ENCODE measurements around the gene STOML1. TPM values are rescaled to one million over a fixed set of nuclear protein-coding genes. Genes with fewer than 3 reads are reported as not detected.

Gene STOML1
- 14.1 TPM for total RNA-seq

- H3K4me3 ChIP-seq (ENCODE audit: low read length in 3 of 3): peak within 1 kb of the TSS; percentile 71 to 86 (median 80)
- H3K27ac ChIP-seq (ENCODE audit: low read depth, low read length): peak within 1 kb of the TSS; percentile 90
- H3K9ac ChIP-seq (ENCODE audit: low read depth in 1 of 3, low read length in 3 of 3): peak within 1 kb of the TSS; percentile 83 to 89 (median 85)
- peaks cover 0 to 2% (median 0%) of the 10 kb centered on the region in 3 donors for H3K9me3 ChIP-seq (ENCODE audit: control insufficient read depth in 3 of 3, low read length in 3 of 3)
- H3K36me3 ChIP-seq (ENCODE audit: control insufficient read depth in 3 of 3, insufficient read depth in 3 of 3, low read length in 3 of 3): peaks cover 9 to 15% (median 12%) of the 10 kb centered on the region in 3 donors
- H3K27me3 ChIP-seq (ENCODE audit: control insufficient read depth in 3 of 3, insufficient read depth in 3 of 3, low read length in 3 of 3): no peaks in the 10 kb centered on the region
- H3K4me1 ChIP-seq (ENCODE audit: control insufficient read depth in 3 of 3, insufficient read depth in 3 of 3, low read length in 3 of 3): peaks cover 56 to 81% (median 76%) of the 10 kb centered on the region in 3 donors
These were observed at the start of gene STOML1 for GRCh38 chr15:73991726-73992593. STOML1 (minus strand) TSS chr15:73992295; CDS start chr15:73992223, 72 bp downstream.

GRCh38 chr15:74041311-74041756, 49.2 kb upstream of the STOML1 start:
- Histone ChIP-seq H3K27me3 (ENCODE audit: control insufficient read depth in 3 of 3, insufficient read depth in 3 of 3, low read length in 3 of 3) (no peaks in the 10 kb centered on the region), H3K27ac (ENCODE audit: low read depth, low read length) (peak overlapping the region; percentile 80), H3K36me3 (ENCODE audit: control insufficient read depth in 3 of 3, insufficient read depth in 3 of 3, low read length in 3 of 3) (peaks cover 18 to 32% (median 20%) of the 10 kb centered on the region in 3 donors), H3K9me3 (ENCODE audit: control insufficient read depth in 3 of 3, low read length in 3 of 3) (no peaks in the 10 kb centered on the region), H3K4me3 (ENCODE audit: low read length in 3 of 3) (no peak overlapping the region), H3K4me1 (ENCODE audit: control insufficient read depth in 3 of 3, insufficient read depth in 3 of 3, low read length in 3 of 3) (peaks cover 35 to 53% (median 44%) of the 10 kb centered on the region in 3 donors), H3K9ac (ENCODE audit: low read depth in 1 of 3, low read length in 3 of 3) (peak overlapping the region in 2 of 3 donors; percentile 5 to 23)

GRCh38 chr15:74040109-74040850, 48.2 kb upstream of the STOML1 start:
- peaks cover 23 to 39% (median 28%) of the 10 kb centered on the region in 3 donors for H3K36me3 ChIP-seq (ENCODE audit: control insufficient read depth in 3 of 3, insufficient read depth in 3 of 3, low read length in 3 of 3)
- no peaks in the 10 kb centered on the region for H3K27me3 ChIP-seq (ENCODE audit: control insufficient read depth in 3 of 3, insufficient read depth in 3 of 3, low read length in 3 of 3)
- no peak overlapping the region for H3K4me3 ChIP-seq (ENCODE audit: low read length in 3 of 3)
- peak overlapping the region in 1 of 3 donors; percentile 59 for H3K9ac ChIP-seq (ENCODE audit: low read depth in 1 of 3, low read length in 3 of 3)
- peaks cover 33 to 49% (median 44%) of the 10 kb centered on the region in 3 donors for H3K4me1 ChIP-seq (ENCODE audit: control insufficient read depth in 3 of 3, insufficient read depth in 3 of 3, low read length in 3 of 3)
- H3K27ac ChIP-seq (ENCODE audit: low read depth, low read length): peak overlapping the region; percentile 80
- H3K9me3 ChIP-seq (ENCODE audit: control insufficient read depth in 3 of 3, low read length in 3 of 3): no peaks in the 10 kb centered on the region

GRCh38 chr15:74039656-74040010, 47.5 kb upstream of the STOML1 start:
- no peak overlapping the region for H3K9ac ChIP-seq (ENCODE audit: low read depth in 1 of 3, low read length in 3 of 3)

GRCh38 chr15:74038707-74039655, 46.9 kb upstream of the STOML1 start:
- H3K4me3 ChIP-seq (ENCODE audit: low read length in 3 of 3): no peak overlapping the region
- H3K9ac ChIP-seq (ENCODE audit: low read depth in 1 of 3, low read length in 3 of 3): peak overlapping the region in 1 of 3 donors; percentile 4
- H3K27ac ChIP-seq (ENCODE audit: low read depth, low read length): peak overlapping the region; percentile 80
- H3K9me3 ChIP-seq (ENCODE audit: control insufficient read depth in 3 of 3, low read length in 3 of 3): no peaks in the 10 kb centered on the region
- peaks cover 25 to 40% (median 39%) of the 10 kb centered on the region in 3 donors for H3K4me1 ChIP-seq (ENCODE audit: control insufficient read depth in 3 of 3, insufficient read depth in 3 of 3, low read length in 3 of 3)
- H3K36me3 ChIP-seq (ENCODE audit: control insufficient read depth in 3 of 3, insufficient read depth in 3 of 3, low read length in 3 of 3): peaks cover 33 to 44% (median 35%) of the 10 kb centered on the region in 3 donors
- H3K27me3 ChIP-seq (ENCODE audit: control insufficient read depth in 3 of 3, insufficient read depth in 3 of 3, low read length in 3 of 3): no peaks in the 10 kb centered on the region

More at GRCh38 chr15:74039656-74040010, 47.5 kb upstream of the STOML1 start:
- Histone ChIP-seq H3K4me1 (ENCODE audit: control insufficient read depth in 3 of 3, insufficient read depth in 3 of 3, low read length in 3 of 3) (peaks cover 27 to 45% (median 44%) of the 10 kb centered on the region in 3 donors), H3K4me3 (ENCODE audit: low read length in 3 of 3) (no peak overlapping the region), H3K9me3 (ENCODE audit: control insufficient read depth in 3 of 3, low read length in 3 of 3) (no peaks in the 10 kb centered on the region), H3K36me3 (ENCODE audit: control insufficient read depth in 3 of 3, insufficient read depth in 3 of 3, low read length in 3 of 3) (peaks cover 29 to 43% (median 29%) of the 10 kb centered on the region in 3 donors), H3K27ac (ENCODE audit: low read depth, low read length) (peak overlapping the region; percentile 80), H3K27me3 (ENCODE audit: control insufficient read depth in 3 of 3, insufficient read depth in 3 of 3, low read length in 3 of 3) (no peaks in the 10 kb centered on the region)

- Histone ChIP-seq H3K9ac (ENCODE audit: low read depth in 1 of 3, low read length in 3 of 3) (no peak overlapping the region), H3K4me1 (ENCODE audit: control insufficient read depth in 3 of 3, insufficient read depth in 3 of 3, low read length in 3 of 3) (peaks cover 22 to 29% (median 25%) of the 10 kb centered on the region in 3 donors), H3K9me3 (ENCODE audit: control insufficient read depth in 3 of 3, low read length in 3 of 3) (no peaks in the 10 kb centered on the region), H3K27ac (ENCODE audit: low read depth, low read length) (no peak overlapping the region), H3K27me3 (ENCODE audit: control insufficient read depth in 3 of 3, insufficient read depth in 3 of 3, low read length in 3 of 3) (no peaks in the 10 kb centered on the region), H3K36me3 (ENCODE audit: control insufficient read depth in 3 of 3, insufficient read depth in 3 of 3, low read length in 3 of 3) (peaks cover 35 to 46% (median 44%) of the 10 kb centered on the region in 3 donors), H3K4me3 (ENCODE audit: low read length in 3 of 3) (no peak overlapping the region)
These were observed 45.3 kb upstream of the STOML1 start for GRCh38 chr15:74037171-74038117.

- Histone ChIP-seq H3K4me1 (ENCODE audit: control insufficient read depth in 3 of 3, insufficient read depth in 3 of 3, low read length in 3 of 3) (peaks cover 18 to 23% (median 20%) of the 10 kb centered on the region in 3 donors), H3K27me3 (ENCODE audit: control insufficient read depth in 3 of 3, insufficient read depth in 3 of 3, low read length in 3 of 3) (no peaks in the 10 kb centered on the region), H3K4me3 (ENCODE audit: low read length in 3 of 3) (no peak overlapping the region), H3K27ac (ENCODE audit: low read depth, low read length) (no peak overlapping the region), H3K9ac (ENCODE audit: low read depth in 1 of 3, low read length in 3 of 3) (no peak overlapping the region), H3K36me3 (ENCODE audit: control insufficient read depth in 3 of 3, insufficient read depth in 3 of 3, low read length in 3 of 3) (peaks cover 34 to 41% (median 40%) of the 10 kb centered on the region in 3 donors), H3K9me3 (ENCODE audit: control insufficient read depth in 3 of 3, low read length in 3 of 3) (no peaks in the 10 kb centered on the region)
These were observed 44.4 kb upstream of the STOML1 start for GRCh38 chr15:74036271-74037170.
